HepG2 (cell line): Measurements from ENCODE around the gene EFS.

Source experiments
- ZBTB8A ChIP-seq: sonication (generic); formaldehyde crosslinking; IDR thresholded peaks from 2 replicates; pipeline ENCODE4 v1.4.0; 2020; ENCODE audit warnings: mild to moderate bottlenecking, low read depth, missing genetic modification reagents, borderline replicate concordance
- ZZZ3 ChIP-seq: sonication (generic); formaldehyde crosslinking; IDR thresholded peaks from 2 replicates; pipeline ENCODE4 v1.4.0; 2020; ENCODE audit warnings: missing genetic modification reagents, mild to moderate bottlenecking, borderline replicate concordance

DNA sequence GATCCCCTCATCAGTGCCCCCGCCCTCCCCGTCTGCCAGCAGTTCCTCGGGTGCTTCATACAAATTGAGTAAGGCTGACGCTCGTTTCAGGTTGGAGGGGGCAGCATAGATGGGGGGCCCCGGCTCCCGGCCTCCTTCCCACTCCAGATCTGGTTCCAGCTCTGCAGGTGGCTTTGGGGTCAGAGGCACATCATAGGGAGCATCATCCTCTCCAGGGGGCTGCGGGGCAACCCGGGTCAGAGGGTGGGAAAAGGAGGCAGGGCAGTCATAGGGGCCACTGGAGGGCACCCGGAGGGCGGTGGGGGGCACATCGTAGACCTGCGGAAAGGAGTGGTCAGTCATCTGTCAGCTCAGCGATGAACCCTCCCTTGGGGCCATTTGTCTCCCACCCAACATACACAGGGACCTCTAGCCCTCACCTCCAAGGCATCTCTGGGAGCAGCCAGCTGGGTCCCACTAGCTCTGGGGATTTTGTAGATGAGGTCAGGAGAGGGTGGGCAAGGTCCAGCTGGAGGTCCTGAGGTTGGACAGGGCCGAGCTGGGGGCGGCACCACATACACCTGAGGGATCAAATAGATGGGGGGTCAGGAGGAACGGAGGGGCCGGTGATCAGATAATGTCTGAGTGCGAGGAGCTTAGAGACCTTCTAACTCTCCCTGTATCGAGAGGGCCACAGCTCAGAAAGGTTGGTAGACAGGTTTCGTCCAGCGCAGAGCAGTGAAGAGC is 5.1 kb downstream of the EFS start:
- TF ChIP-seq ZZZ3 (CRISPR knock-in tag) (no peak), ZBTB8A (CRISPR knock-in tag) (no peak)
